DOHH2 (cell line): ENCODE data around the gene ARF1.

ENCODE experiments used
- EZH2phosphoT487 ChIP-seq: fragments of 200-600 bp; sonication (generic); IDR thresholded peaks from 2 replicates; pipeline ENCODE4 v1.6.1; 2017; ENCODE audit warnings: borderline replicate concordance, mild to moderate bottlenecking, antibody characterized with exemption, low read length, moderate library complexity, mixed read lengths
- TF ChIP-seq, protein P1 (sequence below): fragments of 200-600 bp; sonication (generic); IDR thresholded peaks from one replicate; pipeline ENCODE4 v1.5.1; 2014; ENCODE audit warnings: antibody characterized with exemption, mild to moderate bottlenecking, low read depth, low read length; ENCODE audit not compliant: poor library complexity, severe bottlenecking

DNA sequence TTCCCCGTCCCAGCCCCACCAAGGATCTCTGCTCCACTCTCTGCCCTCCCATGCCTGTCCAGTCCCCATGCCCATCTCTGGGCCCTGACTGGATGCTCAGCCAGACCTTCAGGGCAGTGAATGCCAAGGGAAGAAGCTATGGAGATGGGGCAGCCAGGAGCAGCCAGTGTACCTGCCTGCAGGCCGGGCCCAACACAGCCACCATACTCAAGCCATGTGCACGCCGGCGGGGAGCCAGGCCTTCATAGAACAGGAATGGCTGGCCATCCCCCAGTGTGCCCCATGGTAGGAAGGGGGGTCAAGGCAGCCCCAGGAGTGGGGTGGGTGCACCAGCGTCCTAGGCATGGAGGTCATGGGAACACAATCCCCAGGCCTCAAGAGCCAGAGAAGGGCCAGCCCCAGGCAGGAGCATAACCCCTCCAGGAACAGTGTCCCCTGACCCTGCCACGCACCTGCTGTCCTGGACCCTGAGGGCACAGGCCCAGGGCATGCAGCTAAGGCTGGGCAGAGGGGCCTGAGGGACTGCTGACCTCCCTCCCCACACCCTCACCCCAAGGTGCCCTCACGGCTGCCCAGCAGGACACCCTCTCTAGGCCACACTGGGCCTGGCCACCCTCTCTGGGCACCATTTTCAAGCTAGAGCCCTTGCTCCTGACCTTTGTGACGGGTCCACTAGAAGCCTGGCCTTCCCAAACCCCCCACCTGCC lies 20.3 kb upstream of the ARF1 start:
- TF ChIP-seq, protein P1, sequence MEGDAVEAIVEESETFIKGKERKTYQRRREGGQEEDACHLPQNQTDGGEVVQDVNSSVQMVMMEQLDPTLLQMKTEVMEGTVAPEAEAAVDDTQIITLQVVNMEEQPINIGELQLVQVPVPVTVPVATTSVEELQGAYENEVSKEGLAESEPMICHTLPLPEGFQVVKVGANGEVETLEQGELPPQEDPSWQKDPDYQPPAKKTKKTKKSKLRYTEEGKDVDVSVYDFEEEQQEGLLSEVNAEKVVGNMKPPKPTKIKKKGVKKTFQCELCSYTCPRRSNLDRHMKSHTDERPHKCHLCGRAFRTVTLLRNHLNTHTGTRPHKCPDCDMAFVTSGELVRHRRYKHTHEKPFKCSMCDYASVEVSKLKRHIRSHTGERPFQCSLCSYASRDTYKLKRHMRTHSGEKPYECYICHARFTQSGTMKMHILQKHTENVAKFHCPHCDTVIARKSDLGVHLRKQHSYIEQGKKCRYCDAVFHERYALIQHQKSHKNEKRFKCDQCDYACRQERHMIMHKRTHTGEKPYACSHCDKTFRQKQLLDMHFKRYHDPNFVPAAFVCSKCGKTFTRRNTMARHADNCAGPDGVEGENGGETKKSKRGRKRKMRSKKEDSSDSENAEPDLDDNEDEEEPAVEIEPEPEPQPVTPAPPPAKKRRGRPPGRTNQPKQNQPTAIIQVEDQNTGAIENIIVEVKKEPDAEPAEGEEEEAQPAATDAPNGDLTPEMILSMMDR = no peak
- no peak for TF ChIP-seq EZH2phosphoT487
